NT2/D1 (cell line): Measurements from ENCODE around the gene GJB5.

ENCODE experiments used
- DNase-seq: peaks from one replicate; pipeline ENCODE4 v3.0.0-alpha.2; 2011; ENCODE audit warnings: low read depth, low spot score
- H3K27me3 ChIP-seq: 2 replicates; pipeline ENCODE4 v1.6.0; 2011; ENCODE audit warnings: mild to moderate bottlenecking; ENCODE audit not compliant: insufficient read length, insufficient read depth
- H3K36me3 ChIP-seq: 2 replicates; pipeline ENCODE4 v1.6.1; 2011; ENCODE audit warnings: mild to moderate bottlenecking, low read length, mixed read lengths; ENCODE audit not compliant: insufficient read depth, insufficient read length
- H3K4me1 ChIP-seq: 2 replicates; pipeline ENCODE4 v1.5.1; 2011; ENCODE audit not compliant: insufficient read depth, insufficient read length
- H3K4me3 ChIP-seq: 2 replicates; pipeline ENCODE4 v1.5.1; 2011; ENCODE audit warnings: low read depth; ENCODE audit not compliant: insufficient read length
- H3K9ac ChIP-seq: 2 replicates; pipeline ENCODE4 v1.6.0; 2011; ENCODE audit warnings: low read depth; ENCODE audit not compliant: insufficient read length
- H3K9me3 ChIP-seq: 2 replicates; pipeline ENCODE4 v1.5.1; 2011; ENCODE audit warnings: mild to moderate bottlenecking, low read length; ENCODE audit not compliant: insufficient read depth
- SUZ12 ChIP-seq: IDR thresholded peaks from 2 replicates; pipeline ENCODE4 v1.6.1; 2011; ENCODE audit not compliant: insufficient read length, insufficient read depth; ENCODE audit errors: extremely low read depth
- YY1 ChIP-seq: IDR thresholded peaks from 2 replicates; pipeline ENCODE4 v1.6.1; 2011; ENCODE audit not compliant: insufficient read length, insufficient read depth
- ZNF274 ChIP-seq: IDR thresholded peaks from 2 replicates; pipeline ENCODE4 v1.6.1; 2011; ENCODE audit warnings: mild to moderate bottlenecking, low read depth, low read length

Gene GJB5

DNA sequence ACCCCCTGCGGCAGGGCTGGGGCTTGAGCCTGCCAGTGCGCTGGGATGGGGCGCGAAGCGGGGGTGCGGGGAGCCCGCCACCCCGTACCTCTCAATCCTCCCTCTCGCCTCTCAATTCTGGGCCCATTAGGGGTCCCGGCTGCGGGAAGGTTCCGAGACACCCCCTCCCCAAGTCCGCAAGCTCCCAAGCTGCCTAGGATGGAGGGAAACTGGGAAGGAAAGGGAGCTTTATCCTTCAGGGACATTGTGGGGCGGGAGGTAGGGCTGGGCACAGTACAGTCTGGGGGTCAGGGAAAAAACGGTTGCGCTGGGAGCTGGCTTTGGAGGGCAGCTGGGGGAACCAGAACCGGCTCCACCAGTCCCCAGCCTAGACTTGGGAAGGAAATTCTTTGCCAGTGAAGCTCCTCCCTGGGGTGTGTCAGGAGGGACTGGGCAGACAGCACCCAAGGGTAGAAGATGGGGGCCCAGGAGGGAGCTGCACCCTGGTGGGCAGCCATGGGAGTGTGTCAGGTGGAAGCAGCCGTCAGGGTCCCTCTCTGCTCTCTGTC lies 27.1 kb downstream of the GJB5 start:
- DNase-seq = no peak
- Histone ChIP-seq H3K9ac (peak overlapping the region; percentile 74), H3K9me3 (no peaks in the 10 kb centered on the region), H3K27me3 (peaks cover 46% of the 10 kb centered on the region), H3K4me1 (peaks cover 6% of the 10 kb centered on the region), H3K4me3 (peak overlapping the region; percentile 77), H3K36me3 (no peaks in the 10 kb centered on the region)
- TF ChIP-seq YY1 (no peak), SUZ12 (no peak), ZNF274 (no peak)

DNA sequence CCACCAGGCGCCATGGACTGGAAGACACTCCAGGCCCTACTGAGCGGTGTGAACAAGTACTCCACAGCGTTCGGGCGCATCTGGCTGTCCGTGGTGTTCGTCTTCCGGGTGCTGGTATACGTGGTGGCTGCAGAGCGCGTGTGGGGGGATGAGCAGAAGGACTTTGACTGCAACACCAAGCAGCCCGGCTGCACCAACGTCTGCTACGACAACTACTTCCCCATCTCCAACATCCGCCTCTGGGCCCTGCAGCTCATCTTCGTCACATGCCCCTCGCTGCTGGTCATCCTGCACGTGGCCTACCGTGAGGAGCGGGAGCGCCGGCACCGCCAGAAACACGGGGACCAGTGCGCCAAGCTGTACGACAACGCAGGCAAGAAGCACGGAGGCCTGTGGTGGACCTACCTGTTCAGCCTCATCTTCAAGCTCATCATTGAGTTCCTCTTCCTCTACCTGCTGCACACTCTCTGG lies 29.9 kb downstream of the GJB5 start:
- no peak for DNase-seq
- Histone ChIP-seq H3K4me3 (no peak overlapping the region), H3K4me1 (peaks cover 6% of the 10 kb centered on the region), H3K27me3 (peaks cover 36% of the 10 kb centered on the region), H3K9me3 (no peaks in the 10 kb centered on the region), H3K36me3 (no peaks in the 10 kb centered on the region), H3K9ac (no peak overlapping the region)
- TF ChIP-seq ZNF274 (no peak), YY1 (no peak), SUZ12 (no peak)

DNA sequence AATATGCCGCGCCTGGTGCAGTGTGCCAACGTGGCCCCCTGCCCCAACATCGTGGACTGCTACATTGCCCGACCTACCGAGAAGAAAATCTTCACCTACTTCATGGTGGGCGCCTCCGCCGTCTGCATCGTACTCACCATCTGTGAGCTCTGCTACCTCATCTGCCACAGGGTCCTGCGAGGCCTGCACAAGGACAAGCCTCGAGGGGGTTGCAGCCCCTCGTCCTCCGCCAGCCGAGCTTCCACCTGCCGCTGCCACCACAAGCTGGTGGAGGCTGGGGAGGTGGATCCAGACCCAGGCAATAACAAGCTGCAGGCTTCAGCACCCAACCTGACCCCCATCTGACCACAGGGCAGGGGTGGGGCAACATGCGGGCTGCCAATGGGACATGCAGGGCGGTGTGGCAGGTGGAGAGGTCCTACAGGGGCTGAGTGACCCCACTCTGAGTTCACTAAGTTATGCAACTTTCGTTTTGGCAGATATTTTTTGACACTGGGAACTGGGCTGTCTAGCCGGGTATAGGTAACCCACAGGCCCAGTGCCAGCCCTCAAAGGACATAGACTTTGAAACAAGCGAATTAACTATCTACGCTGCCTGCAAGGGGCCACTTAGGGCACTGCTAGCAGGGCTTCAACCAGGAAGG lies 30.5 kb downstream of the GJB5 start:
- peaks cover 6% of the 10 kb centered on the region for H3K4me1 ChIP-seq
- no peaks in the 10 kb centered on the region for H3K9me3 ChIP-seq
- no peak for DNase-seq
- H3K27me3 ChIP-seq = peaks cover 30% of the 10 kb centered on the region
- no peaks in the 10 kb centered on the region for H3K36me3 ChIP-seq
- no peak overlapping the region for H3K9ac ChIP-seq
- TF ChIP-seq ZNF274 (no peak), YY1 (no peak), SUZ12 (no peak)
- no peak overlapping the region for H3K4me3 ChIP-seq

DNA sequence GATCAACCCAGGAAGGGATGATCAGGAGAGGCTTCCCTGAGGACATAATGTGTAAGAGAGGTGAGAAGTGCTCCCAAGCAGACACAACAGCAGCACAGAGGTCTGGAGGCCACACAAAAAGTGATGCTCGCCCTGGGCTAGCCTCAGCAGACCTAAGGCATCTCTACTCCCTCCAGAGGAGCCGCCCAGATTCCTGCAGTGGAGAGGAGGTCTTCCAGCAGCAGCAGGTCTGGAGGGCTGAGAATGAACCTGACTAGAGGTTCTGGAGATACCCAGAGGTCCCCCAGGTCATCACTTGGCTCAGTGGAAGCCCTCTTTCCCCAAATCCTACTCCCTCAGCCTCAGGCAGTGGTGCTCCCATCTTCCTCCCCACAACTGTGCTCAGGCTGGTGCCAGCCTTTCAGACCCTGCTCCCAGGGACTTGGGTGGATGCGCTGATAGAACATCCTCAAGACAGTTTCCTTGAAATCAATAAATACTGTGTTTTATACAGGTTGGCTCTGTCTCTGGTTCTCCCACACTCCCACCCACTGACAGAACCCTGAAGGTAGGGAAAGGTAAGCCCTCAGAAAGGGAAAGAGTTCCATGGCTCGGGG lies 31.1 kb downstream of the GJB5 start:
- Histone ChIP-seq H3K4me1 (peaks cover 6% of the 10 kb centered on the region), H3K27me3 (peaks cover 24% of the 10 kb centered on the region), H3K9ac (peak overlapping the region; percentile 12), H3K4me3 (no peak overlapping the region), H3K36me3 (no peaks in the 10 kb centered on the region), H3K9me3 (no peaks in the 10 kb centered on the region)
- no peak for TF ChIP-seq ZNF274
- no peak for DNase-seq

DNA sequence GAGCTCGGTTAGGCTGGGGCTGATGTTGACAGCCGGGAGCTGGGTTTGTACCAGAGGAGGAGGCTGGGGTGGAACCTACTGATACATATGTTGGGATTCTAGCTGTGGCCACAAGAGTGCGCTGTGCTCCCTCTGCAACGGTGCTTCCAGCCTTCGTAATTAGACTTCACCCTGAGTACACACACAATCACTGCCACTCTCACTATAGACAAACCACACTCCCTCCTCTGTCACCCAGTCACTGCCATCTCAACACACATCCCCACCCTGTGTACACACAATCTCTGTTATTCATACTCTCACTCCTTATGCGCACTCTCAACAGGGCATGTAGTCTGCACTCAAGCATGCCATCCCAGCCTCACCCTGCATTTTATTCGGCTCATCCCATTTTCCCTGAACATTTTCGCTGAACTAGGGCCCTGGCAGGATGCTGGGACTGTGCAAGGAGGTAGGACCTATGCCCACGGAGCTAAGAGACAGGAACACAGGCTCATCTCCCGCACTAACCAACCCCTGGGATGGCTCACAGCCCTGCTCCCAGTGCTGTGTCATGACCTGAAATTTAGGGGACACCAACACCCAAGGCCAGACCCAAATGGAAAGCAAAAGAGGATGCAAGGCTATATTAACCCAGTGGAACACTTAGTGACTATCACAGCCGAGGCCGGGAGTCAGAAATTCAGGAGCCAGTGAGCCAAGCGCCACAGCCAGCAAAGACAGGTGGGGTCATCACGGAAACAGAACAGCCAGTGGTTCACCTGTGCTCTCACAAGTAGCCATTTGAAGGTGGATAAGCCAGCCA lies 31.9 kb downstream of the GJB5 start:
- Histone ChIP-seq H3K36me3 (no peaks in the 10 kb centered on the region), H3K9me3 (no peaks in the 10 kb centered on the region)

DNA sequence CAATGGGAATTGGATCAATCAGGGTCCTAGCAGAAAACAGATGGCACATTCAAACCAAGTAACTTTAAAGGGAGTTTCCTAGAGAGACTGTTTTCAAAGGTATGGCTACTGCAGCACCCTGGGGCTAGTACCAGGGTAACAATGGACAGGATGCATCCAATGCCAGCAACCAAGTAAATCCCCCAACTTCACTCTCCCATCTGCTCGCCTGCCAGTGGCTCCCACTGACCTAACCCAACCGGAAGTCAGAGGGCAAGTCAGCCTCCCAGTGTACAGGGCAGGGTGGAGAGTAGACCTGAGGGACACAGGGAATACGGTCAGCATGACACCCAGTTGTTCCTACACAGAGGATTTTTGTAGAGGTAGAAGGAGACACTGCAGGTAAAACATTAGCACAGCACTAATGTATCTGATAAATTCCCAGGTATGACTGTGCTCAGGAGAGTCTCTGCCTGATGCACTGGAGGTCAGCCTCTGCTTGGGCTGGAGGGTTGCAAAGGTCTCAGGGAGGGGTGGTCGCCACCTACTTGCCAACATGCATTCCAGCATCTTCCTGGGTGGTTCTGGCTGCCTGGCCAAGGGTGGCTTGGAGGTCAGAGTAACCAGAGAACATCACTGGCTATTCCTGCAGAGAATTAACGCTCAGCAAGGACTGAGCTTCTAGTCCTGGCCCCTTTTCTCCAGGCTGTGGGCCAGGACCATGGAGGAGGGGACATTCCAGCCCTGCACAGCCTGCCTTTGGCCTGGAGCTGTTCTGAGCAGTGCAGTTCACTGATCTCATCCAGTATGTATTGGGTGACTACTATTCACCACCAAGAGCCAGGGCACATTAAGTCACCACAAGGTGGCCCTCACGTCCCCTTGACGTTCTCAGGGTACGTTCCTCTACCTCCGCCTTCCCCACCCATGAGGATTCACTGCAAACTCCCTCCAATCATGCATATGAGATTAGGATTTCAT lies 32.9 kb downstream of the GJB5 start:
- H3K9ac ChIP-seq = no peak overlapping the region
- H3K27me3 ChIP-seq = peaks cover 7% of the 10 kb centered on the region
- peaks cover 3% of the 10 kb centered on the region for H3K4me1 ChIP-seq
- H3K9me3 ChIP-seq = no peaks in the 10 kb centered on the region
- TF ChIP-seq SUZ12 = no peak
- TF ChIP-seq YY1 = no peak
- TF ChIP-seq ZNF274 = no peak
- H3K36me3 ChIP-seq = no peaks in the 10 kb centered on the region
- H3K4me3 ChIP-seq = no peak overlapping the region
- no peak for DNase-seq

More for the DNA sequence above, 31.9 kb downstream of the GJB5 start:
- Histone ChIP-seq H3K4me3 (no peak overlapping the region), H3K27me3 (peaks cover 17% of the 10 kb centered on the region), H3K4me1 (peaks cover 6% of the 10 kb centered on the region), H3K9ac (peak overlapping the region; percentile 1)
- TF ChIP-seq ZNF274 (no peak), YY1 (no peak), SUZ12 (no peak)
- peak; percentile 77 for DNase-seq
